Osteoblast (primary cell): Measurements from ENCODE around the gene ABI3BP. TPM values are rescaled to one million over a fixed set of nuclear protein-coding genes. Genes with fewer than 3 reads are reported as not detected.

Source experiments
- DNase-seq: peaks from one replicate; pipeline ENCODE4 v3.0.0; 2011; ENCODE audit warnings: low spot score, mixed read lengths; ENCODE audit not compliant: insufficient read length; ENCODE audit errors: missing footprints
- H2AFZ ChIP-seq: 2 replicates; pipeline ENCODE4 v1.6.0; 2011; ENCODE audit warnings: mild to moderate bottlenecking, low read length
- H3K27ac ChIP-seq: 2 replicates; pipeline ENCODE4 v1.5.1; 2011; ENCODE audit warnings: mild to moderate bottlenecking, low read depth, low read length, moderate library complexity
- H3K27me3 ChIP-seq: 2 replicates; pipeline ENCODE4 v1.6.0; 2012; ENCODE audit warnings: mild to moderate bottlenecking, control low read depth, inconsistent platforms, low read length, moderate library complexity; ENCODE audit not compliant: insufficient read depth
- H3K36me3 ChIP-seq: 2 replicates; pipeline ENCODE4 v1.5.1; 2011; ENCODE audit warnings: mild to moderate bottlenecking, low read length, control low read depth, moderate library complexity; ENCODE audit not compliant: insufficient read depth
- H3K4me1 ChIP-seq: 2 replicates; pipeline ENCODE4 v1.5.1; 2011; ENCODE audit warnings: mild to moderate bottlenecking, low read length, control low read depth, moderate library complexity; ENCODE audit not compliant: insufficient read depth
- H3K4me2 ChIP-seq: 2 replicates; pipeline ENCODE4 v1.6.0; 2011; ENCODE audit warnings: mild to moderate bottlenecking, low read length; ENCODE audit not compliant: insufficient read depth
- H3K4me3 ChIP-seq: fragments of 200-600 bp; sonication (generic); 3 replicates; pipeline ENCODE4 v1.5.1; 2012; ENCODE audit warnings: mild to moderate bottlenecking, low read length, inconsistent platforms; ENCODE audit not compliant: insufficient read depth
- H3K79me2 ChIP-seq: 2 replicates; pipeline ENCODE4 v1.6.0; 2012; ENCODE audit warnings: mild to moderate bottlenecking, low read length, control low read depth, inconsistent platforms; ENCODE audit not compliant: insufficient read depth
- H3K9me3 ChIP-seq: 2 replicates; pipeline ENCODE4 v1.5.1; 2011; ENCODE audit warnings: low read depth, low read length, control low read depth
- H4K20me1 ChIP-seq: 2 replicates; pipeline ENCODE4 v1.6.0; 2012; ENCODE audit warnings: mild to moderate bottlenecking, low read length, control low read depth; ENCODE audit not compliant: insufficient read depth
- CTCF ChIP-seq: IDR thresholded peaks from 2 replicates; pipeline ENCODE4 v1.5.1; 2011; ENCODE audit warnings: mild to moderate bottlenecking, low read depth, low read length, moderate library complexity; ENCODE audit errors: extremely low read depth
- total RNA-seq: library from RNA; depleted of rRNA; stranded (reverse); fragments of >200 nt; gene quantifications from 2 replicates; pipeline ENCODE4 v1.2.3, GENCODE V29; 2012

The ABI3BP gene
- total RNA-seq, 1 donor = 130 TPM

GRCh38 chr3:100994809-100995208 is 1.6 kb upstream of the ABI3BP start:
- Histone ChIP-seq H3K4me3 (no peak overlapping the region), H4K20me1 (no peaks in the 10 kb centered on the region), H3K4me1 (no peaks in the 10 kb centered on the region), H3K4me2 (no peak overlapping the region), H2AFZ (peak overlapping the region; percentile 13), H3K36me3 (peaks cover 1% of the 10 kb centered on the region), H3K27me3 (no peaks in the 10 kb centered on the region), H3K79me2 (peaks cover 36% of the 10 kb centered on the region), H3K27ac (no peak overlapping the region), H3K9me3 (no peaks in the 10 kb centered on the region)
- no peak for DNase-seq
- no peak for TF ChIP-seq CTCF

DNA sequence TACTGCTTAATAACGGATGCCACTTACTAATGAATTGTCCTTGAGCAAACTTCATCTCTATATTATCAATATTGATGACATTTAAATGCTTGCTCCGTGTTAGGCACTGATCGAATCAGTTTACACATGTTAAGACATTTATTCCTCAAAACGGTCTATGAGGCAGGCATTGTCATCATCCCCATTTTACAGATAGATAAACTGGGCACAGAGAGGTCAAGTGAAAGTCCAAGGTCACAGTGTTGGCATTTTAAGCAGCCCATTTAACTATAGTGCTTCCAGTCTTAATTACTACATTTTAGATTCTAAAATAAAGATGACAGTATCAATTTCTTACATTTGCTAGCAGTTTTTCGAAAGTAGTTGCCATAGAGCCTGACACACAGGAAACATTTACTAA is 966 bp upstream of the ABI3BP start:
- no peak overlapping the region for H3K4me3 ChIP-seq
- no peaks in the 10 kb centered on the region for H4K20me1 ChIP-seq
- no peaks in the 10 kb centered on the region for H3K4me1 ChIP-seq
- H2AFZ ChIP-seq = no peak overlapping the region
- no peak overlapping the region for H3K4me2 ChIP-seq
- H3K36me3 ChIP-seq = peaks cover 3% of the 10 kb centered on the region
- no peaks in the 10 kb centered on the region for H3K27me3 ChIP-seq
- no peak for TF ChIP-seq CTCF
- H3K27ac ChIP-seq = peak overlapping the region; percentile 90
- H3K9me3 ChIP-seq = no peaks in the 10 kb centered on the region
- peaks cover 42% of the 10 kb centered on the region for H3K79me2 ChIP-seq
- no peak for DNase-seq

DNA sequence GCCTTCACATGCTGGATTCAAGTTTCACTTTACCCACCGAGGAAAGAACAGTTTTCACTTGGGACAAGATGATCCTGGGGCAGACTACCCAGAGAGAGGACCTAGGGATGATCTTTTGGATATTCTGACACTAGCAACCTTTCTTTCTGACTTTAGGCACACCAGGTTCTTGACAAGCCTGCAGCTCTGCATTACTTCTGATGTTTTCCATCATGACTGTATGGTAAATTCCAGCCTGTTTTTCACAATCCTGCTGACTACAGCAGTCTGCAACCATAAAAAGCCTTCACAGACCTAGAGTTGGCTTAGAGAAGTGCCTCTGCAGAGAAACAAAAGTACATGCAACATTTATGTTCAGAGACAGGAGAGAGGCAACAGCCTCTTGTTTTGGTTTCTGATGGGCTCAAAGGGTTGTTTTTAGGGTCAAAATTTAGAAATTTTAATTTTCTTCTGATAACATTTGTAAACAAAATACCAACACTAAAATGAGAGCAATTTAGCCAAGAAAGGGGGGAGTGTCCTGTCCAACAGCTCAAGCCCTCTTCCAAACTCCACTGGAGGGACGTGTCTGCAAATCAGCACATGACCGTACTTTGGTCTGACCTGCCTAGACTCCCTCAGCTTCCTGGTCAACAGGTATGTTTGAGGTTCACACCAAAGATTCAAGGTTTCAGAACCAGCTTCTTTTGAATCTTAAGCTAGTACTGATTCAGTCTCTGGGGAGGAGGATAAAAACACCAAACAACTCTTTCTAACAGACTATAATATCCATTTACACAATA is 799 bp downstream of the ABI3BP start:
- Histone ChIP-seq H3K4me1 (no peaks in the 10 kb centered on the region), H3K4me3 (peak overlapping the region; percentile 73), H3K79me2 (peaks cover 60% of the 10 kb centered on the region), H3K9me3 (no peaks in the 10 kb centered on the region), H2AFZ (peak overlapping the region; percentile 79), H3K27me3 (no peaks in the 10 kb centered on the region), H3K4me2 (peak overlapping the region; percentile 83), H3K36me3 (peaks cover 3% of the 10 kb centered on the region), H4K20me1 (no peaks in the 10 kb centered on the region), H3K27ac (peak overlapping the region; percentile 90)
- no peak for TF ChIP-seq CTCF
- DNase-seq = no peak

DNA sequence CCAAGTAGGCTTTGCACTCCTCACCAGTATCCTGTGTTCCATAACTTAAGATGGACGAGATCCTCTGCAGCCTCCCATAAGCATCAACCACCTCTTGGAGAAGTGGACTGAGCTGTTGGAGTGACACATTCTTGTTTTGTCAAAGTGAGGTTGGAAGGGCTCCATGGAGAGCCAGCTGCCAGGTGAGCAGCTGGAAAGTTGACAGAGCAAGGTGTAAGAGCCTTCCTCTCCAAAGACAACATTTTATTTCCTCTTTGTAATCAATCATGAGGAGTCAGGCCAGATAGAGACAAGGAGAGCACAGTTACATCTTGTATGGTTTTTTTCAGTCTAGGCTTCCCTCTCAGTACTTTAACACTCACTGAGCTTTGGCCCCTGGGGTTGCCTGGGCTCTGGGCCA is 5.1 kb downstream of the ABI3BP start:
- Histone ChIP-seq H4K20me1 (no peaks in the 10 kb centered on the region), H3K4me2 (no peak overlapping the region), H3K4me1 (peaks cover 16% of the 10 kb centered on the region), H3K27ac (no peak overlapping the region), H3K36me3 (peaks cover 11% of the 10 kb centered on the region), H3K79me2 (peaks cover 91% of the 10 kb centered on the region), H2AFZ (no peak overlapping the region), H3K4me3 (no peak overlapping the region), H3K27me3 (no peaks in the 10 kb centered on the region), H3K9me3 (no peaks in the 10 kb centered on the region)
- TF ChIP-seq CTCF = no peak
- no peak for DNase-seq
